PC-9 (cell line): Measurements from ENCODE around the gene IHH. TPM values are rescaled to one million over a fixed set of nuclear protein-coding genes. Genes with fewer than 3 reads are reported as not detected.

Source experiments
- BruUV-seq: library from RNA; stranded (reverse); fragments of 400-500 nt; replicated peaks from 2 replicates; lab custom pipeline; 2021; lab: Mats Ljungman, UMichigan
- CTCF ChIA-PET: fragments of 300-600 bp; sonication (Branson Sonifier 250); formaldehyde crosslinking; loops from one replicate; lab custom pipeline; 2022; ENCODE audit warnings: antibody characterized with exemption; lab: Charles Lee
- POLR2A ChIA-PET: fragments of 300-600 bp; sonication (Branson Sonifier 250); formaldehyde crosslinking; loops from one replicate; lab custom pipeline; 2022; ENCODE audit warnings: antibody characterized with exemption; ENCODE audit not compliant: unreplicated experiment; lab: Charles Lee
- DNase-seq, 2 experiments: peaks; one replicate each; pipeline versions ENCODE4 v3.0.0 to v3.0.0-alpha.2; 2015 to 2022; ENCODE audit warnings: mixed read lengths in 1 of 2
- H2AFZ ChIP-seq: fragments of 200-600 bp; sonication (generic); 2 replicates; pipeline ENCODE4 v1.8.1; 2017; ENCODE audit warnings: antibody characterized with exemption
- H3F3A ChIP-seq: fragments of 200-600 bp; sonication (generic); 2 replicates; pipeline ENCODE4 v1.8.1; 2017; ENCODE audit warnings: antibody characterized with exemption, mild to moderate bottlenecking, low read depth; ENCODE audit not compliant: insufficient read depth
- H3K27ac ChIP-seq: fragments of 200-600 bp; sonication (generic); 2 replicates; pipeline ENCODE4 v1.6.1; 2016; ENCODE audit warnings: mixed run types
- H3K27me3 ChIP-seq: fragments of 200-600 bp; sonication (generic); 2 replicates; pipeline ENCODE4 v1.6.1; 2016; ENCODE audit warnings: low read depth, mixed run types; ENCODE audit not compliant: insufficient read depth
- H3K36me3 ChIP-seq: fragments of 200-600 bp; sonication (generic); 2 replicates; pipeline ENCODE4 v1.6.1; 2016; ENCODE audit warnings: low read depth, mixed run types
- H3K4me1 ChIP-seq: fragments of 200-600 bp; sonication (generic); replicated peaks from 2 replicates; pipeline ENCODE4 v1.6.1; 2016; ENCODE audit warnings: mixed run types; ENCODE audit not compliant: insufficient read depth
- H3K4me2 ChIP-seq: fragments of 200-600 bp; sonication (generic); 2 replicates; pipeline ENCODE4 v1.6.1; 2017; ENCODE audit warnings: mixed run types
- H3K4me3 ChIP-seq: fragments of 200-600 bp; sonication (generic); 2 replicates; pipeline ENCODE4 v1.6.1; 2016; ENCODE audit warnings: mixed run types
- H3K79me2 ChIP-seq: fragments of 200-600 bp; sonication (generic); 2 replicates; pipeline ENCODE4 v1.6.1; 2017; ENCODE audit warnings: low read depth, mixed run types
- H3K9me2 ChIP-seq: fragments of 200-600 bp; sonication (generic); 2 replicates; pipeline ENCODE4 v1.8.1; 2017; ENCODE audit warnings: mild to moderate bottlenecking; ENCODE audit not compliant: insufficient read depth
- H3K9me3 ChIP-seq: fragments of 200-600 bp; sonication (generic); 2 replicates; pipeline ENCODE4 v1.8.1; 2016; ENCODE audit warnings: low read depth; ENCODE audit not compliant: insufficient read depth
- H4K20me1 ChIP-seq: fragments of 200-600 bp; sonication (generic); 2 replicates; pipeline ENCODE4 v1.8.1; 2017; ENCODE audit not compliant: insufficient read depth
- CTCF ChIP-seq: fragments of 200-600 bp; sonication (generic); conservative IDR thresholded peaks from 2 replicates; pipeline ENCODE4 v1.6.1; 2017; ENCODE audit warnings: mixed run types, antibody characterized with exemption, mild to moderate bottlenecking, moderate library complexity
- EZH2 ChIP-seq: fragments of 200-600 bp; sonication (generic); IDR thresholded peaks from 2 replicates; pipeline ENCODE4 v1.8.0; 2017; ENCODE audit warnings: antibody characterized with exemption, low read depth
- intact Hi-C: fragments of 100-400 bp; cut with micrococcal nuclease; formaldehyde crosslinking; loops from one replicate; pipeline ENCODE4 v1.10.0; 2022; ENCODE audit not compliant: unreplicated experiment
- total RNA-seq: library from RNA; stranded (reverse); gene quantifications from 2 replicates; pipeline ENCODE4 v1.2.3, GENCODE V29; 2021

Gene IHH
- total RNA-seq, 1 experiment from 2014 or later = not detected

- H2AFZ ChIP-seq = no peak overlapping the region
- no peaks in the 10 kb centered on the region for H3F3A ChIP-seq
- no peak overlapping the region for H3K4me3 ChIP-seq
- H3K4me1 ChIP-seq = no peaks in the 10 kb centered on the region
- no peak for DNase-seq
- H4K20me1 ChIP-seq = no peaks in the 10 kb centered on the region
- H3K79me2 ChIP-seq = no peaks in the 10 kb centered on the region
- ChIA-PET POLR2A (no interaction called here), CTCF (interaction anchor here (1.2 kb wide), 1 partner anchor 95 kb away, joined by 7 read pairs; no protein-coding TSS in a partner anchor)
- no peak overlapping the region for H3K27ac ChIP-seq
- H3K4me2 ChIP-seq = no peak overlapping the region
- no TSS peak for BruUV-seq
- H3K36me3 ChIP-seq = no peaks in the 10 kb centered on the region
- TF ChIP-seq EZH2 (0 out of 2 replicates have a peak, but pooled peaks have one; percentile 22), CTCF (no peak)
- intact Hi-C loops = loop anchor here (2.0 to 10.0 kb wide), 3 partner anchors 62 to 471 kb away; partner anchors contain the start of gene PTPRN
- peaks cover 72% of the 10 kb centered on the region for H3K27me3 ChIP-seq
- no peaks in the 10 kb centered on the region for H3K9me2 ChIP-seq
- no peaks in the 10 kb centered on the region for H3K9me3 ChIP-seq
Measured at GRCh38 chr2:219059375-219059724, 1.4 kb downstream of the IHH start.

DNA sequence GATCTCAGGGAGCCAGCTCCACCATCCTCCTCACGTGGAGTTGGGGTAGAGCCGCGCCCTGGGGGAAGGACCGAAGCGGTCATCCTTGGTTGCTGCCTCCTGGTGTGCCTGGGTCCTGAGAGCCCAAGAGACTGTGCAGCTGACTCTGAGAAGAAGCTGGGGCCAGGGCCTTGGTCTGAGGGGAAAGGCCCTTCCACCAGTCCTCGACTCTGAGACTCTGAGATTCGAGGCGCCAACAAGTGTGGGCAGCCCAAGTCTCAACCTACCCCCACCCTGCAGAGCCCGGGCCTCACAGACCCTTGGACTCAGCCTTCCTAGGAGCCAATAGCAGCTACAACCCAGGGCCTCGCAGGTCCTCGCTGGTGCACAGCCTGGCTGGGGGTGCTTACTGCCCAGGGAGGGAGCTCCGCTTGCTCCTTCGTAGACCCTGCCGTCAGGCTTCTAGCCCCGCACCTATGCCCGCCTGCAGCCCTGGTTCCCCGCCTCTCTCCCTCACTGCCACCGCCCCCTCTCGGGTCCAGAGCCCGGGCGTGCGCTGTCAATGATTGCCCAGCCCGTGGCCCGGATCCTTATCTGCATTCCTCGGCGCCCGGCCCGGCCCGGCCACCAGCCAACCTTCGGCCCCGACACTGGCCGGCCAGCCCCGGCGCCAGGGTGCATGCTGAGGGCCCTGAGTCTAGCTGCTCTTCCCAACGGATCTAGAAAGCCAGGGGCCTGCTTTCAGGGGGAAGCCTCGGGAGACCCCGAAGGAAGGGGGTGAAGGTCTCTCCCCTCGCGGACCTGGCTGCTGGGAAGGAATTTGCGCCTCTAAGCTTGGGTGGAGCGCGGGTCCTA is 2.0 kb downstream of the IHH start:
- H3K27ac ChIP-seq = no peak overlapping the region
- no peaks in the 10 kb centered on the region for H3K9me3 ChIP-seq
- no peak overlapping the region for H3K4me3 ChIP-seq
- H3K4me2 ChIP-seq = no peak overlapping the region
- no peaks in the 10 kb centered on the region for H3K9me2 ChIP-seq
- H3K27me3 ChIP-seq = peaks cover 77% of the 10 kb centered on the region
- H3K36me3 ChIP-seq = no peaks in the 10 kb centered on the region
- peak in 1 of 2 experiments; percentile 43 for DNase-seq
- intact Hi-C loops = loop anchor here (1.0 to 10.0 kb wide), 4 partner anchors 61 to 472 kb away; partner anchors contain the start of gene PTPRN
- H3F3A ChIP-seq = no peaks in the 10 kb centered on the region
- no TSS peak for BruUV-seq
- no peaks in the 10 kb centered on the region for H3K79me2 ChIP-seq
- POLR2A ChIA-PET = no interaction called here
- TF ChIP-seq CTCF (no peak), EZH2 (no peak)
- CTCF ChIA-PET = interaction anchor here (0.7 to 1.2 kb wide), 3 partner anchors 13 to 96 kb away, joined by 3 to 7 read pairs (median 3); no protein-coding TSS in a partner anchor
- no peaks in the 10 kb centered on the region for H3K4me1 ChIP-seq
- no peak overlapping the region for H2AFZ ChIP-seq
- H4K20me1 ChIP-seq = no peaks in the 10 kb centered on the region

- Histone ChIP-seq H3K36me3 (no peaks in the 10 kb centered on the region), H3F3A (no peaks in the 10 kb centered on the region), H4K20me1 (no peaks in the 10 kb centered on the region), H3K4me2 (no peak overlapping the region), H2AFZ (no peak overlapping the region), H3K27me3 (peaks cover 70% of the 10 kb centered on the region), H3K9me2 (no peaks in the 10 kb centered on the region), H3K4me3 (no peak overlapping the region), H3K9me3 (no peaks in the 10 kb centered on the region), H3K79me2 (no peaks in the 10 kb centered on the region), H3K27ac (no peak overlapping the region), H3K4me1 (no peaks in the 10 kb centered on the region)
- ChIA-PET POLR2A (interaction anchor here (0.7 kb wide), 1 partner anchor 323 kb away, joined by 4 read pairs; no protein-coding TSS in a partner anchor), CTCF (interaction anchor here (0.7 to 1.0 kb wide), 2 partner anchors 14 to 62 kb away, joined by 3 read pairs; no protein-coding TSS in a partner anchor)
- BruUV-seq = no TSS peak
- peak in 1 of 2 experiments; percentile 69 for DNase-seq
- TF ChIP-seq EZH2 (no peak), CTCF (peak; percentile 80)
- intact Hi-C loops = loop anchor here (1.0 to 10.0 kb wide), 4 partner anchors 61 to 473 kb away; partner anchors contain the start of gene PTPRN
Measured at GRCh38 chr2:219057709-219058540, 2.8 kb downstream of the IHH start.
